Camera-type eye (tissue), 1 donor: ENCODE measurements around the gene RANBP1. TPM values are rescaled to one million over a fixed set of nuclear protein-coding genes. Genes with fewer than 3 reads are reported as not detected.

Experiments
- total RNA-seq: library from RNA; depleted of rRNA; stranded (reverse); fragments of >200 nt; gene quantifications from one replicate; pipeline ENCODE4 v1.2.3, GENCODE V29; 2014

The RANBP1 gene
- total RNA-seq, result 153 TPM

GRCh38 chr22:20115691-20116375, at the start of gene RANBP1:
Gene RANBP1 (plus strand): TSS chr22:20116104. CDS start chr22:20116185, 81 bp downstream.

GRCh38 chr22:20079745-20080444, 36.0 kb upstream of the RANBP1 start, which contains the start of gene DGCR8:
Gene DGCR8 (plus strand): TSS chr22:20080241. CDS start chr22:20085964, 5,723 bp downstream.

GRCh38 chr22:20116951-20117632, 1.2 kb downstream of the RANBP1 start, which contains the start of gene TRMT2A:
Gene TRMT2A (minus strand): TSS chr22:20117226. CDS start chr22:20116906, 320 bp downstream.

GRCh38 chr22:20131597-20131858, 15.6 kb downstream of the RANBP1 start, which contains the start of gene ZDHHC8:
Gene ZDHHC8 (plus strand): TSS chr22:20131804. CDS start chr22:20131948, 144 bp downstream.

GRCh38 chr22:20150381-20151275, 34.7 kb downstream of the RANBP1 start, which contains the start of gene CCDC188:
Gene CCDC188 (minus strand): TSS chr22:20151055. CDS start chr22:20150986, 69 bp downstream.

Other genes with a start within 250 kb of the RANBP1 start
- 168 TPM for gene COMT, start 174.3 kb upstream of the RANBP1 start, total RNA-seq
- 17.9 TPM for gene TXNRD2, start 174.3 kb upstream of the RANBP1 start, total RNA-seq
- gene ARVCF, start 99.3 kb upstream of the RANBP1 start, total RNA-seq, result 169 TPM
- gene TANGO2, start 95.0 kb upstream of the RANBP1 start, total RNA-seq, result 29.8 TPM
- gene DGCR8, start 35.9 kb upstream of the RANBP1 start, total RNA-seq, result 34.7 TPM
- gene TRMT2A, start 1.1 kb downstream of the RANBP1 start, total RNA-seq, result 53.2 TPM
- 42.6 TPM for gene ZDHHC8, start 15.7 kb downstream of the RANBP1 start, total RNA-seq
- 1.4 TPM for gene CCDC188, start 35.0 kb downstream of the RANBP1 start, total RNA-seq
- 9.7 TPM for gene RTN4R, start 152.2 kb downstream of the RANBP1 start, total RNA-seq
- gene DGCR6L, start 204.0 kb downstream of the RANBP1 start, total RNA-seq, result 41.8 TPM